Calu3 (cell line): ENCODE measurements around the gene TBC1D9. TPM values are rescaled to one million over a fixed set of nuclear protein-coding genes. Genes with fewer than 3 reads are reported as not detected.

Experiments used
- BruUV-seq: library from RNA; stranded (reverse); fragments of 400-500 nt; replicated peaks from 2 replicates; lab custom pipeline; 2021; lab: Mats Ljungman, UMichigan
- CTCF ChIA-PET: fragments of 300-600 bp; sonication (Branson Sonifier 250); formaldehyde crosslinking; loops from one replicate; lab custom pipeline; 2022; ENCODE audit warnings: antibody characterized with exemption; lab: Charles Lee
- DNase-seq: peaks from one replicate; pipeline ENCODE4 v3.0.0; 2022
- H3K27ac Mint-ChIP-seq: one replicate; pipeline ENCODE4 v1.8.0; 2022; ENCODE audit warnings: mixed read lengths; ENCODE audit not compliant: unreplicated experiment
- H3K27me3 Mint-ChIP-seq: one replicate; pipeline ENCODE4 v1.8.0; 2022; ENCODE audit warnings: mixed read lengths; ENCODE audit not compliant: unreplicated experiment
- H3K36me3 Mint-ChIP-seq: one replicate; pipeline ENCODE4 v1.8.0; 2022; ENCODE audit warnings: mild to moderate bottlenecking, moderate library complexity, mixed read lengths; ENCODE audit not compliant: insufficient read depth, unreplicated experiment
- H3K4me1 Mint-ChIP-seq: one replicate; pipeline ENCODE4 v1.8.0; 2022; ENCODE audit warnings: mild to moderate bottlenecking, low read depth, mixed read lengths; ENCODE audit not compliant: unreplicated experiment
- H3K4me3 Mint-ChIP-seq: one replicate; pipeline ENCODE4 v1.8.0; 2022; ENCODE audit warnings: mild to moderate bottlenecking, low read depth, moderate library complexity, mixed read lengths; ENCODE audit not compliant: unreplicated experiment
- H3K9me3 Mint-ChIP-seq: one replicate; pipeline ENCODE4 v1.8.0; 2022; ENCODE audit warnings: low read depth, mixed read lengths; ENCODE audit not compliant: unreplicated experiment
- CTCF ChIP-seq: fragments of 200-600 bp; IDR thresholded peaks from one replicate; pipeline ENCODE4 v1.8.0; 2022; ENCODE audit warnings: antibody characterized with exemption; ENCODE audit not compliant: unreplicated experiment
- intact Hi-C: fragments of 100-400 bp; cut with micrococcal nuclease; formaldehyde crosslinking; loops from one replicate; pipeline ENCODE4 v1.10.0; 2022; ENCODE audit not compliant: unreplicated experiment
- total RNA-seq: library from RNA; stranded (reverse); gene quantifications from 2 replicates; pipeline ENCODE4 v1.2.3, GENCODE V29; 2022

Gene TBC1D9
- total RNA-seq, 1 experiment from 2014 or later: 9.4 TPM

- no peaks in the 10 kb centered on the region for H3K4me1 Mint-ChIP-seq
- H3K4me3 Mint-ChIP-seq: no peak overlapping the region
- no TSS peak for BruUV-seq
- no peak for DNase-seq
- intact Hi-C loops: no loop called here
- H3K27me3 Mint-ChIP-seq: peaks cover 13% of the 10 kb centered on the region
- CTCF ChIA-PET: no interaction called here
- H3K27ac Mint-ChIP-seq: no peak overlapping the region
- TF ChIP-seq CTCF: no peak
- no peaks in the 10 kb centered on the region for H3K9me3 Mint-ChIP-seq
- no peaks in the 10 kb centered on the region for H3K36me3 Mint-ChIP-seq
Observed at GRCh38 chr4:140691369-140691768, 64.8 kb downstream of the TBC1D9 start.

DNA sequence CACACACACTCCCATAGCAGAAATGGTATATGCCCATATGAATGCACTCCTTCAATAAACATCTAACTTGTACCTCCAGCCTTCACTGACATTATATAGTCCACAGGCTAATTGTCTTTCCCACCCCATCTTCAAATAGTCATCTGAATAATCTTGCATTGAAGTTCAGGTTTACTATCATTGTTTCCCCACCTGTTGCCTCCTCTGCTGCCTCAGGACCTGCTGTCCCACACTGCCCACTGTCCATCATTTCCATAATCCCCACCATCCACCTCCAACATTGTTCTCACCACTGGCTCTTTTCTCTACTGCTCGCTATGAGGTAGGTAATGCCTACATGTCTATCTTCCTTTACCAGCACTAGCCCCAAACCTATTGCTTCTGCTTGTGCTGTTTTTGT lies 66.1 kb downstream of the TBC1D9 start:
- H3K9me3 Mint-ChIP-seq: no peaks in the 10 kb centered on the region
- H3K27ac Mint-ChIP-seq: no peak overlapping the region
- TF ChIP-seq CTCF: no peak

GRCh38 chr4:140689623-140690022 lies 66.6 kb downstream of the TBC1D9 start:
- Mint-ChIP-seq H3K9me3 (no peaks in the 10 kb centered on the region), H3K4me3 (no peak overlapping the region), H3K27me3 (peaks cover 13% of the 10 kb centered on the region), H3K36me3 (no peaks in the 10 kb centered on the region), H3K27ac (no peak overlapping the region), H3K4me1 (no peaks in the 10 kb centered on the region)
- DNase-seq: no peak
- CTCF ChIA-PET: interaction anchor here (0.6 kb wide), 1 partner anchor 47 kb away, joined by 5 read pairs; no protein-coding TSS in a partner anchor
- intact Hi-C loops: no loop called here
- BruUV-seq: no TSS peak
- TF ChIP-seq CTCF: no peak

More for the DNA sequence above, 66.1 kb downstream of the TBC1D9 start:
- Mint-ChIP-seq H3K4me3 (no peak overlapping the region), H3K4me1 (no peaks in the 10 kb centered on the region), H3K36me3 (no peaks in the 10 kb centered on the region), H3K27me3 (peaks cover 13% of the 10 kb centered on the region)
- DNase-seq: no peak
- CTCF ChIA-PET: interaction anchor here (0.6 kb wide), 1 partner anchor 47 kb away, joined by 5 read pairs; no protein-coding TSS in a partner anchor
- BruUV-seq: no TSS peak
- intact Hi-C loops: no loop called here

DNA sequence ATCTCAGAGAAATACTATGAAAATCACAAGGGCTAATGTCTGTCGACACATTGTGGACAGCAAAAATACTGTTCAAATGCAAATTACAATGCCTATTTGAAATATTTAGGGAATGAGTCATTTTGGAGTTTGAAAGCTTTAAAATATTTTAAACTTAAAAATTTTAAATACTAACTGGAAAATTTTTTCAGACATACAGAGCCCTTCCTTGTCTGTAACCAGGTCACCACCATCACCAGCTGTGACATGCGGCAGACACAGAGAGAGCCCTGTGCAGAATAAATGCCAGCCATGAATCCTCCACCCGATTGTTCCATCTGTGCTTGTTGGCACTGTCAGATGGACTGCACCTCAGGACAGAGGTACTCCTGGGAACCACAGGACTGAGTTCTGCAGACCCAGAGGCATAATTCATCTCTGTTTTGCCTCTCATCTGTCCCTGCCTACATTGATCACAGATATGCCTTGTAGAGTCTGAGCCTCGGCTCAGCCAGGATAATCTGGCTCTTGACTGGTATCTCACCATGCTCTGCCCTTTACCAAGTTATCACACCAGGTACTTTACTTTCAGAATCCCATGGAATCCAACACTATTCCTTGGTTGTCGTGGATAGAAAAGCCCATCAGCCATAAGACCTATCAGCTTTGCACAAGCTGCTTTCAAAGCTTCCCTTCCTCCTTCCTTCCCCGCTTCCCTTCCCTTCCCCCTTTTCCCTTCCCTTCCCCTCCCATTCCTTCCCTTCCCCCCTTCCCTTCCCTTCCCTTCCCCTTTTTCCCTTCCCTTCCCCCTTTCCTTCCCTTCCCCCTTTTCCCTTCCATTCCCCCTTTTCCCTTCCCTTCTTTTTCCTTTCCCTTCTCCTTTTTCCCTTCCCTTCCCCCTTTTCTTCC lies 67.2 kb downstream of the TBC1D9 start:
- Mint-ChIP-seq H3K27me3 (peaks cover 13% of the 10 kb centered on the region), H3K4me1 (no peaks in the 10 kb centered on the region), H3K4me3 (no peak overlapping the region), H3K36me3 (no peaks in the 10 kb centered on the region), H3K27ac (no peak overlapping the region), H3K9me3 (no peaks in the 10 kb centered on the region)
- CTCF ChIA-PET: interaction anchor here (0.6 kb wide), 1 partner anchor 46 kb away, joined by 5 read pairs; no protein-coding TSS in a partner anchor
- BruUV-seq: no TSS peak
- intact Hi-C loops: no loop called here
- no peak for DNase-seq
- no peak for TF ChIP-seq CTCF
